Heart right ventricle (tissue), 16 donors: ENCODE measurements around the gene TM2D1. TPM values are rescaled to one million over a fixed set of nuclear protein-coding genes. Genes with fewer than 3 reads are reported as not detected.
A peak's percentile ranks its signal among the peaks of the same experiment; 100 is the strongest.
"Not testable (repeated sequence)": the region's sequence is repeated elsewhere in the genome, so short reads cannot be mapped to it uniquely, and the experiment has no call there.

Source experiments
- ATAC-seq, 8 donors: fragments of 200-7000 bp; cut with Tn5 transposase; one replicate each; pipeline ENCODE4 v1.9.1; 2020; ENCODE audit warnings: mild to moderate bottlenecking in 8 of 8, moderate library complexity in 8 of 8, moderate number of reproducible peaks in 1 of 8
- DNase-seq, 2 donors: peaks; one replicate each; pipeline ENCODE4 v3.0.0-alpha.2; 2020
- H3K27ac ChIP-seq, 10 donors: fragments of 200-600 bp; sonication (generic) in 2 of 10; one replicate each; pipeline versions ENCODE4 v1.5.0 to v1.8.0; 2020 to 2022; ENCODE audit warnings: mild to moderate bottlenecking in 3 of 10
- H3K27me3 ChIP-seq, 7 donors: fragments of 200-600 bp; one replicate each; pipeline ENCODE4 v1.8.0; 2021 to 2022; ENCODE audit warnings: mild to moderate bottlenecking in 2 of 7
- H3K36me3 ChIP-seq, 9 donors: fragments of 200-600 bp; sonication (generic) in 1 of 9; one replicate each; pipeline versions ENCODE4 v1.5.0 to v1.8.0; 2020 to 2022; ENCODE audit warnings: mild to moderate bottlenecking in 2 of 9
- H3K4me1 ChIP-seq, 9 donors: fragments of 200-600 bp; sonication (generic) in 1 of 9; one replicate each; pipeline versions ENCODE4 v1.5.0 to v1.8.0; 2020 to 2022; ENCODE audit warnings: mild to moderate bottlenecking in 4 of 9
- H3K4me3 ChIP-seq, 10 donors: fragments of 200-600 bp; sonication (generic) in 2 of 10; one replicate each; pipeline versions ENCODE4 v1.5.0 to v1.8.0; 2020 to 2022; ENCODE audit warnings: mild to moderate bottlenecking in 7 of 10, moderate library complexity in 2 of 10
- H3K9me3 ChIP-seq, 11 donors: fragments of 200-600 bp in 10 of 11; sonication (generic) in 2 of 11; one replicate each; pipeline versions ENCODE4 v1.5.0 to v1.8.0; 2013 to 2022; ENCODE audit warnings: mild to moderate bottlenecking in 2 of 11, control low read depth in 1 of 11, moderate library complexity in 1 of 11
- WGBS, 2 donors: extraction: QIAGEN DNeasy Blood & Tissue Kit; methylation state at CpG; one replicate each; pipeline ENCODE4 v1.1.7; 2013; ENCODE audit warnings: inconsistent platforms in 1 of 2; 5-methylcytosine and 5-hydroxymethylcytosine counted together
- intact Hi-C, 10 donors: fragments of 100-400 bp; cut with DNase I; formaldehyde crosslinking; loops; one replicate each; pipeline versions ENCODE4 v1.11.1 to v1.14.2; 2022
- polyA plus RNA-seq, 2 donors: library from polyadenylated mRNA; stranded (reverse); fragments of 200-250 nt; gene quantifications; one replicate each; pipeline ENCODE4 v1.2.3, GENCODE V29; 2013
- total RNA-seq, 10 donors: library from RNA; stranded (reverse); fragmentation: NEBNext Ultra II Directional in 3 of 10; extraction: Animal tissue kit (Norgen Biotek cat#: 25700) in 3 of 10; gene quantifications; one replicate each; pipeline versions ENCODE4 v1.2.1 to v1.2.4, GENCODE V29; 2021 to 2023
- TF ChIP-seq, protein P1 (sequence below), 9 donors: fragments of 200-600 bp; sonication (generic) in 2 of 9; IDR thresholded peaks; one replicate each; pipeline versions ENCODE4 v1.5.0 to v1.8.0; 2021 to 2022; ENCODE audit warnings: antibody characterized with exemption in 9 of 9, mild to moderate bottlenecking in 5 of 9, moderate library complexity in 1 of 9
- donor health status: Arrhythmogenic right ventricular cardiomyopathy.
- donor health status: ischemic (EF 13 %, LVEDD 7.1; RV severe dilation, severe dysfunction).
- donor health status: healthy with polysubstance abuse.
- donor health status: DM: no; HTN: yes; CAD: no.
- donor health status: DM: no; HTN: no; CAD: no.
- donor health status: ischemic (EF 25% LVEDD 6.9; RV normal size, moderate dysfunction).
- donor health status: ischemic (EF 25% LVEDD 5.7; RV mildly dilated, moderate dysfunction).
- donor health status: healthy.
- donor health status: DM: yes; HTN: yes; CAD: no.
- donor health status: Ischemic cardiomyopathy.
- donor health status: ischemic (EF 35%, LVEDD 5.7; RV mildly dilated, moderate dysfunction).
- donor health status: nonischemic (EF 11% LVEDD 7.7; RV severe dilation, severe dysfunction).
- donor health status: DM: yes; HTN: yes; CAD: no.
- donor health status: PGD.
- donor health status: ischemic (EF 29% LVEDD 5.4; RV normal size, mild dysfunction).
- donor health status: nonischemic (EF 23%, LVEDD 6.1; RV moderate dilation, normal function).

TM2D1 gene
- total and polyA plus RNA-seq, 12 donors, result 12.9 to 44.7 (median 36.2) TPM

DNA sequence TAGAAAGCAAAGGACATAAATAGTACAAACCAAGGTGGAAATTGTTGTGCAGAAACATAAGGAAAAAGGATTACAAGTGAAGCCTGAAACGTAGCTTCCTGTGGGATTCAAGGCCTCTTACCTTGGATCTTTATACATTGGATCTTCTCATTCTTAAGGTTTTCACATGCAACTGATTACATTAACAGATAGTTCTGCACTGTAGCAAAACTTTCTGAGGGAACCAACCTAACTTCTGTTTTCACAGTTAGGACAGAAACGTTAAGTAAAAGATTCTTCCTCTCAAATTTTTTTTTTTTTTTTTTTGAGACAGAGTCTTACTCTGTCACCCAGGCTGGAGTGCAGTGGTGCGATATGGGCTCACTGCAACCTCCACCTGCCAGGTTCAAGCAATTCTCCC is 7.8 kb upstream of the TM2D1 start:
- intact Hi-C loops, result no loop called here
- WGBS, 2 donors, result 59 to 67% methylated on average over 3 of the region's 3 CpGs

DNA sequence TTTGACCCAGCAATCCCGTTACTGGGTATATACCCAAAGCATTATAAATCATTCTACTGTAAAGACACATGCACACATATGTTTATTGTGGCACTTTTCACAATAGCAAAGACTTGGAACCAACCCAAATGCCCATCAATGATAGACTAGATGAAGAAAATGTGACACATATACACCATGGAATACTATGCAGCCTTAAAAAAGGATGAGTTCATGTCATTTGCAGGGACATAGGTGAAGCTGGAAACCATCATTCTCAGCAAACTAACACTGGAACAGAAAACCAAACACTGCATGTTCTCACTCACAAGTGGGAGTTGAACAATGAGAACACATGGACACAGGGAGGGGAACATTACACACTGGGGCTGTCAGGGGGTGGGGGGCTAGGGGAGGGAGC is 5.7 kb upstream of the TM2D1 start:
- DNase-seq, H3K4me3 ChIP-seq, intact Hi-C loops, ATAC-seq, H3K27ac ChIP-seq, H3K4me1 ChIP-seq, H3K36me3 ChIP-seq, H3K9me3 ChIP-seq, H3K27me3 ChIP-seq: not testable (repeated sequence)
- WGBS, 2 donors, result 0% methylated on average over 1 of the region's 1 CpG

More for the DNA sequence above, 7.8 kb upstream of the TM2D1 start:
- H3K27me3 ChIP-seq, result no peaks in the 10 kb centered on the region
- no peak for DNase-seq
- H3K4me3 ChIP-seq, result no peak overlapping the region
- no peak overlapping the region for H3K27ac ChIP-seq
- ATAC-seq, result no peak
- H3K36me3 ChIP-seq, result no peaks in the 10 kb centered on the region
- no peaks in the 10 kb centered on the region for H3K4me1 ChIP-seq
- TF ChIP-seq, protein P1, sequence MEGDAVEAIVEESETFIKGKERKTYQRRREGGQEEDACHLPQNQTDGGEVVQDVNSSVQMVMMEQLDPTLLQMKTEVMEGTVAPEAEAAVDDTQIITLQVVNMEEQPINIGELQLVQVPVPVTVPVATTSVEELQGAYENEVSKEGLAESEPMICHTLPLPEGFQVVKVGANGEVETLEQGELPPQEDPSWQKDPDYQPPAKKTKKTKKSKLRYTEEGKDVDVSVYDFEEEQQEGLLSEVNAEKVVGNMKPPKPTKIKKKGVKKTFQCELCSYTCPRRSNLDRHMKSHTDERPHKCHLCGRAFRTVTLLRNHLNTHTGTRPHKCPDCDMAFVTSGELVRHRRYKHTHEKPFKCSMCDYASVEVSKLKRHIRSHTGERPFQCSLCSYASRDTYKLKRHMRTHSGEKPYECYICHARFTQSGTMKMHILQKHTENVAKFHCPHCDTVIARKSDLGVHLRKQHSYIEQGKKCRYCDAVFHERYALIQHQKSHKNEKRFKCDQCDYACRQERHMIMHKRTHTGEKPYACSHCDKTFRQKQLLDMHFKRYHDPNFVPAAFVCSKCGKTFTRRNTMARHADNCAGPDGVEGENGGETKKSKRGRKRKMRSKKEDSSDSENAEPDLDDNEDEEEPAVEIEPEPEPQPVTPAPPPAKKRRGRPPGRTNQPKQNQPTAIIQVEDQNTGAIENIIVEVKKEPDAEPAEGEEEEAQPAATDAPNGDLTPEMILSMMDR (IDR thresholded peaks at IDR 0.05), result no peak
- no peaks in the 10 kb centered on the region for H3K9me3 ChIP-seq

DNA sequence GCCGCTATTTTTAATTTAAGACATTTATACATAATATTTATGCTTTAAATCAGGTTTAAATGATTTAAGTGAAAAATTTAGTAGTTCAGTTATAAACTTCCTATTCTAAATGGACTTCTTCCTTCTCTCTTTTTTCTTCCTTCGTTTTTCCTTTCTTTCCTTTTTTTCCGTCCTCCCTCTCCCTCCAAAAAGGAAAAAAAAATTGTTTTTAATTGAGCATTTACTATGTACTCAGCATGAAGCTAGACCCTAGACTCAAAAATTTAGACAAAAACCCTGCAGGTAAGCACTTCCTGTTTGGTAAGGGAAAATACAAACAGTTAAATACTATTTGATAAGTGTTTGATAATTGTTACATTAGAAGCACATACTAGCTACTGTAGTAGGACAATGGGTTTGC is 2.6 kb upstream of the TM2D1 start:
- H3K4me1 ChIP-seq, result peaks cover 5 to 24% (median 20%) of the 10 kb centered on the region in 9 donors
- intact Hi-C loops, result loop anchor here in 4 of 10 donors (2.0 to 10.0 kb wide), 4 partner anchors 15 to 753 kb away; partner anchors contain the start of gene PATJ (in 1 of the 4)
- TF ChIP-seq, protein P1 (IDR thresholded peaks at IDR 0.05), result no peak
- peaks cover 0 to 3% (median 0%) of the 10 kb centered on the region in 9 donors for H3K36me3 ChIP-seq
- no peak for ATAC-seq
- no peaks in the 10 kb centered on the region for H3K9me3 ChIP-seq
- DNase-seq, result no peak
- H3K27me3 ChIP-seq, result no peaks in the 10 kb centered on the region
- no peak overlapping the region for H3K4me3 ChIP-seq
- WGBS, 2 donors, result 73 to 85% methylated on average over 3 of the region's 3 CpGs
- no peak overlapping the region for H3K27ac ChIP-seq

DNA sequence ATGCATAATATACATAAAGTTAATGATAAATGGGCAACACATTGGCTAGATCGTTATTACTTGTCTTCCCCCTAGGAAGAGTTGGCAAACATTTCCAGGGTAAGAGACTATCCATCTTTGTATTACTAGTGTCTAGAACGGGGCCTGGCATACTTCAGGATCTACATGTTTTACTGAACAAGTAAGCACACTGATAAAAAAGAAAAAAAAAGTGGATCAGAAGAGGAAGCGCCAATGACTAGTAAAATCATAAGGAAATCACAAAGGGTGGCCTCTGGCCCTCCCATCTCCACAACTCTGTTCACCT is 482 bp downstream of the TM2D1 start:
- Histone ChIP-seq H3K27ac (peak overlapping the region; percentile 77 to 98 (median 91)), H3K9me3 (no peaks in the 10 kb centered on the region), H3K4me1 (peaks cover 5 to 30% (median 20%) of the 10 kb centered on the region in 9 donors), H3K36me3 (peaks cover 0 to 29% (median 0%) of the 10 kb centered on the region in 9 donors), H3K4me3 (peak overlapping the region; percentile 75 to 97 (median 80)), H3K27me3 (no peaks in the 10 kb centered on the region)
- WGBS, 2 donors, result 4% methylated on average over 3 of the region's 3 CpGs
- TF ChIP-seq, protein P1 (IDR thresholded peaks at IDR 0.05), result no peak
- DNase-seq (no peak), ATAC-seq (peak in 1 of 8 donors; percentile 5)
- intact Hi-C loops, result loop anchor here in 3 of 10 donors (2.0 to 10.0 kb wide), 4 partner anchors 18 to 750 kb away; partner anchors contain the start of gene PATJ (in 1 of the 3)

DNA sequence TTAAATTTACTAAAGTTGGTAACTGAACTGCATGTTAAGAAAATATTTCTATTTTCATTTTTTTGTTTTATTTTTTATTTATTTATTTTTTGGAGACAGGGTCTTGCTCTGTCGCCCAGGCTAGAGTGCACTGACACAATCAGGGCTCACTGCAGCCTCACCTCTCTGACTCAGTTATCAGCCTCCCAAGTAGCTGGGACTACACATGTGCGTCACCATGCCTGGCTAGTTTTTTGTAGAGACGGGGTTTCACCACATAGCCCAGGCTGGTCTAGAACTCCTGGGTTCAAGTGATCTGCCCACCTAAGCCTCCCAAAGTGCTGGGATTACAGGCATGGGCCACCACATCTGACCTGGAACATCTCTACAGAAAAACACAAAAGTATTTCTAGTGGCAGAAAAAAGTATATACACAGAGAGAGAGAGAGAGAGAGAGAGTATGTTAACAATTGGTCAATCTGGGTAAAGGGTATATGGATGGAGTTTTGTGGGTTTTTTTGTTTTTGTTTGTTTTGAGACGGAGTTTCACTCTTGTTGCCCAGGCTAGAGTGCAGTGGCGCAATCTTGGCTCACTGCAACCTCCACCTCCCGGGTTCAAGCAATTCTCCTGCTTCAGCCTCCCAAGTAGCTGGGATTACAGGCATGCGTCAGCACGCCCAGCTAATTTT is 5.8 kb downstream of the TM2D1 start:
- H3K36me3 ChIP-seq, result peaks cover 0 to 60% (median 0%) of the 10 kb centered on the region in 9 donors
- H3K4me1 ChIP-seq, result peaks cover 4 to 22% (median 13%) of the 10 kb centered on the region in 9 donors
- intact Hi-C loops, H3K4me3 ChIP-seq, DNase-seq, H3K27me3 ChIP-seq, H3K9me3 ChIP-seq, H3K27ac ChIP-seq, ATAC-seq: not testable (repeated sequence)
- WGBS, 2 donors, result 94 to 97% methylated on average over 8 of the region's 8 CpGs
